Nucleus accumbens (tissue), 56 donors: ENCODE data around the gene CEACAM5.

ENCODE experiments used
- DNase-seq, 56 donors: peaks; one replicate each; lab custom pipeline; 2025; lab: John Stamatoyannopoulos, UW

CEACAM5 gene

DNA sequence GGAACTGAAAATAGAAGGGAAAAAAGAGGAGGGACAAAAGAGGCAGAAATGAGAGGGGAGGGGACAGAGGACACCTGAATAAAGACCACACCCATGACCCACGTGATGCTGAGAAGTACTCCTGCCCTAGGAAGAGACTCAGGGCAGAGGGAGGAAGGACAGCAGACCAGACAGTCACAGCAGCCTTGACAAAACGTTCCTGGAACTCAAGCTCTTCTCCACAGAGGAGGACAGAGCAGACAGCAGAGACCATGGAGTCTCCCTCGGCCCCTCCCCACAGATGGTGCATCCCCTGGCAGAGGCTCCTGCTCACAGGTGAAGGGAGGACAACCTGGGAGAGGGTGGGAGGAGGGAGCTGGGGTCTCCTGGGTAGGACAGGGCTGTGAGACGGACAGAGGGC, at the start of gene CEACAM5:
Gene CEACAM5, plus strand, starts transcription at position 146 of the 400 bp plus-strand sequence. Its CDS starts 106 bp downstream, at position 252.
- DNase-seq: no peak

DNA sequence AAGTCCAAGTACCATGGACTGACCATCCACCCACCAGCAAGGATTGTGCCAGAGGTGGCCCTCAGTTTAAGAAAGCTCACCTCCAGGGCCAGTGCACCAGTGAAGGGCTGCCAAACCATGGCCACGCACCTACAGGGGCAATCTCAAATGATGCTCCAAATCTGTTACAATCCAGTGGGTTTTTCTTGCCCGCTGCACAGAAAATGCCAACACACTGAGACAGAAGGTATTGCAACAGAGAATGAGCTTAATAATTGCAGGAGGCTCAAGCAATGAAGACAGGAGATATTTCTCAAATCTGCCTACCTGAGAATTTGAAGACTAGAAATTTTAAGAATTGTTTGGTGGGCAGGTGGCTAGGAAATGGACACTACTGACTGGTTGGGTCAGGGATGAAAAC, 42.4 kb upstream of the CEACAM5 start:
- no peak for DNase-seq

DNA sequence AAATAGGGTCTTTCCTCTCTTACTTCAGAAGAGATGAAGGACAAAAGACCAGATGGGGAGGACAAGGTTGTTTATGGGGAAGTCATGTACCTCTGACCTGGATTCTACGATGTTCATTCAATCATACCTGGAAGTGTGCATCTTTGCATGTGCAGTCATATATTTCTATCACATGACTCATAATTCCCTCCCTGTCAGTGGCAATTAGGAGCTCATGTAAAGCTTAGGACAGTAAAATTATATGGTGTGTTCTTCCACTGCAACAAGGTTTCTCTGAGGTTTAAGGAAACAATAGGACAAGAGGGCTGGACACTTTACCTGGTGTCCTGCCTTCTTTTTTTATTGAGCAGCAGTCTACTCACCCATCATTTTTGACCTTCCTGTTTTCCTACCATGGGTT, 40.1 kb upstream of the CEACAM5 start:
- DNase-seq: no peak

DNA sequence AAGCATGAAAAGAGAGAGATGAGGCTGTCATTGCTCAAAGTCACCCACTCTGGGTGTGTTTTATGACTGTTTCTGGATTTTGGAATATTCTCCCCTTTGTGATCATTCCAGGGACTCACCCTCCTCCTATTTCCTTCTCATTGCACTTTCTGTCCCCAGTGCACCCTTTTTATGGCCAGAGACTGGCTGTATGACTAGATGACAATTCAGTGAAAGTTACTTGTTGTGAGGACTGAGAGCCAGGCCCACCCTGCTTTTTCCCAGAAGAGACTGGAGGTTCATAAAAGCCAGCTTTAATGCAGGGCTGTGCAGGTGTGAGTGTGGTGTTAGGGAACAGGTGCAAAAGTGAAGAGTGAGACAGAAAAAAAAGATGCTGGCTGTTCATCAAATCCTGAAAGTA, 37.7 kb upstream of the CEACAM5 start:
- no peak for DNase-seq

DNA sequence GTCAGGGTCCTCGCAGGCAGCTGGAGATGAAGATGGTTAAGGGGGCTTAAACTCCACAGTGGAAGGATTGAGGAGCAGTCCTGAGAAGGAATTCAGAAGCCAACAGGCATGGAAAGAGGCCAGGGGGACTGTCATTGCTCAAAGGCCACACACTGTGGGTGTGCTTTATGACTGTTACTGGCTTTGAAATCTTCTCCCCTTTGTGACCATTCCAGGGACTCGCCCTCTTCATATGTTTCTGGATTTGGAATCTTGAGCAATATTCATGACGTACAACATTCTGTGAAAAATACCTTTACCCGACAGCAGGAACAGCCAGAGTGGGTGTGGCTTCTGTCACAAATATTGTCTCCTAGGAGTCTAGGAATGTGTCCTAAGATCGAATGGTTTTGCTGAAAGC, 36.9 kb upstream of the CEACAM5 start:
- no peak for DNase-seq

DNA sequence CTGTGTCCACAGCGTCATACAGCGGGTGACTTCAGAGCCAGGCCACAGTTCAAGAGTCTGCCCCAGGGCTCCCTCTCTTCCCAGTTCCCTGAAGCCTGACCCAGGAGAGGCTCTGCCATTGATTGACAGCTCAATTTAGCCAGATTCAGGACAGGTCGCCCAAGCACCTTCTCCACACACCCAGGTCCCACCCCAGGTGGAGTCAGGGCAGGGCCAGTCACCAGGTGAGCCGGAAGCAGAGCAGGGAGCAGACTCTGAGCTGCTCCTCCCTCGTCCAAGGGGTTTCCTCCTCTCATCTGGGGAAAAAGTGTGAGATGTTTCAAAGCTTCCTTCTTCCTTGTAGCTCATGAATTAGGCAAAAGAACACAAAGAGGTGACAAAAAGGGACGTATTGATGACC, 26.0 kb upstream of the CEACAM5 start:
- DNase-seq: no peak

DNA sequence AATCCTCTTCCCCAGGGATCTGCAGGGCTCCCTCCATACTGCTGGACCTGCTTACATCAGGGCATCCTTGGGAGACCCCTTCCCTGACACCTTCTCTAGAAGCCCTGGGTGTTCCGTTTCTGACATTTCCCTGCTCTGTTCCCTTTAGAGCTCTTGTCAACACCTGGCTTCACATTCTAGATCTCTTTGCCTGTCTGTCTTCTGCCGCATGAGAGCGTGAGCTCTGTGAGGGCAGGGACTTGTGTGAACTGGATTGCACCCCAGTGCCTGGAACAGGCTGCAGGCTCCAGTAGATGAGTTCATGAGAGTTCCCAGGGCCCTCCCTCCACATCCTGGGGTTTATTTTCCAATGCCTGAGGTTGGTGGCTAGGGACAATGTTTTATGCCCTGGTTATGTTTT, 21.0 kb upstream of the CEACAM5 start:
- DNase-seq: no peak

DNA sequence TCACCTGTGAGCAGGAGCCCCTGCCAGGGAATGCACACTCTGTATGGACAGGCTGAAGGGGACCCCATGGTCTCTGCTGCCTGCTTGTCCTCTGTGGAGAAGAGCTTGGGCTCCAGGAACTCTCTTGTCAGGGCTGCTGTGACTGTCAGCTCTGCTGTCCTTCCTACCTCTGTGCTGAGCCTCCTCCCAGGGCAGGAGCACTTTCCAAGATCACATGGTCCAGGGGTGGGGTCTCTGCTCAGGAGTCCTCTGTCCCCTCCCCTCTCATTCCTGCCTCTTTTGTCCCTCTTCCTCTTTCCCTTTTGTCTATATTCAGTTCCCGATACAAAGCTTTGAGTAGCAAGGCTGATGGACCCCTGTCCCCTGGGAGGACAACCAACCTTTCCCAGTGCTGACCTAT, 20.3 kb upstream of the CEACAM5 start, which contains the start of gene CEACAM7:
Gene CEACAM7, minus strand, starts transcription at position 173 of the 400 bp plus-strand sequence. Its CDS starts 105 bp downstream, at position 68.
- no peak for DNase-seq

DNA sequence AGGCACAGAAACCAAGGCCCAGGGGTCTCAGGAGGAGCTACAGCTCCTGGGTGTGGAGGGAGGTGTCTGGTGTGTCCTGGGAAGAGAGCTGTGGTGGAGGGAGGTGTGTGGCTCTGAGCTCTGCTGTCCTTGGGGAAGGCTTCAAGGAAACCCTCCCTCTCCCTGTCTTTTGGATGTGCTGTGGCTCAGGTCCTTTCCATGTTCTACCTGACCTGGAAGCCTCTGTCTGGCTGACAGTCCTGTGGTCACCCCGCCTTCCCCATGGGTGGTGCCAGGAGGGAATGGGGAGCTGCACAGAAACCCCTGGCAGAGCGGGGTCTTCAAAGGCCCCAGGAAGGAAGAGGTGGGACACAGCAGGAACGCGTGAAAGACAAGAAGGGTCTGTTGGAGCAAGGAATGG, 19.7 kb upstream of the CEACAM5 start:
- no peak for DNase-seq

DNA sequence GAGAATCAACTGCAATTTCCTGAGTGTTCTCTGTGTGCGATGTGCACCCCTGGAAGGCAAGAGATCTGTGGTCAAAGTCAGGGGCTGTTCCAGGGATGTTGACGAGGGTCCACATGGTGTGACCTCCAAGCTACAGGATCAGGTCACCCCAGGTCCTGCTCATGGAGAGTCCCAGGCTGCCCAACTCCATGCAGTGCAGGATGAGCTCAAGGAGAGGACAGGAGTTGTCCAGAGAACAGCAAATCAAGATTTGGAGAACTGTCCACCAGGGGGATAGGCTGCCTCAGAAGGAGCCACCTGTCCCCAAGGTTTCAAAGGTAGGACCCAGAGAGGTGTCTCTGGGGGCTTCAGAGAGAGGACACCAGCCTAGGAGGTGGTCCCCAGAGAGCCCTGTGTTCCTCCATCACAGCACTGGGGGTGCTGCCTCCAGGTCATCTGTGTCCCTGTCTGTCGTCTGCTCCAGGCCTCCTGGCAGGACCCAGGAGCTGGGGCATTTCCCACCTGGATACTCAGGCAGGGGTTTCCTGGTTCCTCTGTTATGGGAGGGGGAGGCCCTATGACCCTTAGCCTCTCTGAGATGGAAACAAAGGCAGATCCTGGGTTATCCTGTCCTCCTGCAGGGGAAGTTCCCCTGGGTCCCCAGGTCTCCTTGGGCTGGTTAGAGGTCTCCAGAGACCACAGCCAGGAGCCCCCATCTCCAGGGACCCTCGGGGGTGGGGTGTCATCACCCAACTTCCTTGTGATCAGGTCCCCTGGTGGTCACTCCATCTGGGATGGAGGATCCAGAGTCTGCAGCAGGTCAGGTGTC, 18.2 kb upstream of the CEACAM5 start:
- no peak for DNase-seq

DNA sequence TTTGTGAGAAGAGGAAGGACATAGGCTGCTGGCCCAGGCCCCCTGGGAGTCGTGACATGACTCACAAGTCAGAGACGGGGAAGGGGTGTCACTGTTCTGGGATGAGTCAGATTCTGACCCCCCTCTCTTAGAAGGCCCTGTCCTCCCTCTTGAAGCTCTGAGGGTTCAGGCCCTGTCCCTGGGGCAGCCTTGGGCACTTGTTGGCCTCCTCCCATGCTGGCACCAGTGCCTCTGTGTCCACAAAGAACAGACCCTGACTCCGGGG, 17.7 kb upstream of the CEACAM5 start:
- DNase-seq: no peak

DNA sequence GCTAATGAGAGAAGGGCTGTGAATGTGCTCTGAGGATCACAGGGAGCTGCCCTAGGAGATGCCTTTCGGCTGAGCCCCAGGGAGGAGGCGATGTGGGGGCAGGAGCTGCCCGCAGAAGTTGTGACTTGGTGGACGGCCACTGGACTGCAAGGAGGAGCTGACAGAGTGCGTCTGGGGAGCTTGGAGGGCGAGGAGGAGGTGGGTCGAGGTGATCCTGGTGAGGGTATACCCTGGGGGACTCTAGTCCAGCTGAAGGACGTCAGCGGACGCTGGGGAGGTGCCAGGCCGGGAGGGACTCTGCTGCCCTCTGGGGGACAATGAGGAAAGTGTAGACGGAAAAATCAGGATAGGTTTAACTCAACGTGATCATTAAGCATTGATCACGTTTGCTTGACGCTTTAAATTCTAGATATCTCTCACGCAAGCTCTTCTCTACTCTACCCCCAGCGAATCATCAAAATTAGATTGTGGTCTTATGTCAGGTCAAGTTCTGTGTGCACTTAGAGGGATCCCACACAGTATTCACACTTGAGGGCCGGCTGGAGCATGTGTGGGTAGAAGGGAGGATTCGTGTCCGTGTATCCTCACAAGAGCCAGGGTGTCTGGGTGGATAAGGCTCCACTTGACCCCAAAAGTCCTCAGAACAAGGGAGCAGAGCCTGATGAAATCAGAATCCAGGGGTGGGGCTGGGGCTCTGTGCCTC, 17.0 kb upstream of the CEACAM5 start:
- no peak for DNase-seq

DNA sequence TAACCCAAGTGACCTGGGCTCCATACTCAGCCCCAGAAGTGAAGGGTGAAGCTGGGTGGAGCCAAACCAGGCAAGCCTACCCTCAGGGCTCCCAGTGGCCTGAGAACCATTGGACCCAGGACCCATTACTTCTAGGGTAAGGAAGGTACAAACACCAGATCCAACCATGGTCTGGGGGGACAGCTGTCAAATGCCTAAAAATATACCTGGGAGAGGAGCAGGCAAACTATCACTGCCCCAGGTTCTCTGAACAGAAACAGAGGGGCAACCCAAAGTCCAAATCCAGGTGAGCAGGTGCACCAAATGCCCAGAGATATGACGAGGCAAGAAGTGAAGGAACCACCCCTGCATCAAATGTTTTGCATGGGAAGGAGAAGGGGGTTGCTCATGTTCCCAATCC, 14.2 kb upstream of the CEACAM5 start:
- DNase-seq: no peak

DNA sequence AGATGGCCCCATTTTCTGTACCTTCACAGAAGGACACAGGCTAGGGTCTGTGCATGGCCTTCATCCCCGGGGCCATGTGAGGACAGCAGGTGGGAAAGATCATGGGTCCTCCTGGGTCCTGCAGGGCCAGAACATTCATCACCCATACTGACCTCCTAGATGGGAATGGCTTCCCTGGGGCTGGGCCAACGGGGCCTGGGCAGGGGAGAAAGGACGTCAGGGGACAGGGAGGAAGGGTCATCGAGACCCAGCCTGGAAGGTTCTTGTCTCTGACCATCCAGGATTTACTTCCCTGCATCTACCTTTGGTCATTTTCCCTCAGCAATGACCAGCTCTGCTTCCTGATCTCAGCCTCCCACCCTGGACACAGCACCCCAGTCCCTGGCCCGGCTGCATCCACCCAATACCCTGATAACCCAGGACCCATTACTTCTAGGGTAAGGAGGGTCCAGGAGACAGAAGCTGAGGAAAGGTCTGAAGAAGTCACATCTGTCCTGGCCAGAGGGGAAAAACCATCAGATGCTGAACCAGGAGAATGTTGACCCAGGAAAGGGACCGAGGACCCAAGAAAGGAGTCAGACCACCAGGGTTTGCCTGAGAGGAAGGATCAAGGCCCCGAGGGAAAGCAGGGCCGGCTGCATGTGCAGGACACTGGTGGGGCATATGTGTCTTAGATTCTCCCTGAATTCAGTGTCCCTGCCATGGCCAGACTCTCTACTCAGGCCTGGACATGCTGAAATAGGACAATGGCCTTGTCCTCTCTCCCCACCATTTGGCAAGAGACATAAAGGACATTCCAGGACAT, 13.4 kb upstream of the CEACAM5 start:
- no peak for DNase-seq

DNA sequence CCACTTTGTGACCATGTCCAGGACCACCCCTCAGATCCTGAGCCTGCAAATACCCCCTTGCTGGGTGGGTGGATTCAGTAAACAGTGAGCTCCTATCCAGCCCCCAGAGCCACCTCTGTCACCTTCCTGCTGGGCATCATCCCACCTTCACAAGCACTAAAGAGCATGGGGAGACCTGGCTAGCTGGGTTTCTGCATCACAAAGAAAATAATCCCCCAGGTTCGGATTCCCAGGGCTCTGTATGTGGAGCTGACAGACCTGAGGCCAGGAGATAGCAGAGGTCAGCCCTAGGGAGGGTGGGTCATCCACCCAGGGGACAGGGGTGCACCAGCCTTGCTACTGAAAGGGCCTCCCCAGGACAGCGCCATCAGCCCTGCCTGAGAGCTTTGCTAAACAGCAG, 12.7 kb upstream of the CEACAM5 start:
- no peak for DNase-seq

DNA sequence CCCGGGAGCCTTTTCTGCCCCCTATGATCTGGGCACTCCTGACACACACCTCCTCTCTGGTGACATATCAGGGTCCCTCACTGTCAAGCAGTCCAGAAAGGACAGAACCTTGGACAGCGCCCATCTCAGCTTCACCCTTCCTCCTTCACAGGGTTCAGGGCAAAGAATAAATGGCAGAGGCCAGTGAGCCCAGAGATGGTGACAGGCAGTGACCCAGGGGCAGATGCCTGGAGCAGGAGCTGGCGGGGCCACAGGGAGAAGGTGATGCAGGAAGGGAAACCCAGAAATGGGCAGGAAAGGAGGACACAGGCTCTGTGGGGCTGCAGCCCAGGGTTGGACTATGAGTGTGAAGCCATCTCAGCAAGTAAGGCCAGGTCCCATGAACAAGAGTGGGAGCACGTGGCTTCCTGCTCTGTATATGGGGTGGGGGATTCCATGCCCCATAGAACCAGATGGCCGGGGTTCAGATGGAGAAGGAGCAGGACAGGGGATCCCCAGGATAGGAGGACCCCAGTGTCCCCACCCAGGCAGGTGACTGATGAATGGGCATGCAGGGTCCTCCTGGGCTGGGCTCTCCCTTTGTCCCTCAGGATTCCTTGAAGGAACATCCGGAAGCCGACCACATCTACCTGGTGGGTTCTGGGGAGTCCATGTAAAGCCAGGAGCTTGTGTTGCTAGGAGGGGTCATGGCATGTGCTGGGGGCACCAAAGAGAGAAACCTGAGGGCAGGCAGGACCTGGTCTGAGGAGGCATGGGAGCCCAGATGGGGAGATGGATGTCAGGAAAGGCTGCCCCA, 11.8 kb upstream of the CEACAM5 start:
- no peak for DNase-seq

DNA sequence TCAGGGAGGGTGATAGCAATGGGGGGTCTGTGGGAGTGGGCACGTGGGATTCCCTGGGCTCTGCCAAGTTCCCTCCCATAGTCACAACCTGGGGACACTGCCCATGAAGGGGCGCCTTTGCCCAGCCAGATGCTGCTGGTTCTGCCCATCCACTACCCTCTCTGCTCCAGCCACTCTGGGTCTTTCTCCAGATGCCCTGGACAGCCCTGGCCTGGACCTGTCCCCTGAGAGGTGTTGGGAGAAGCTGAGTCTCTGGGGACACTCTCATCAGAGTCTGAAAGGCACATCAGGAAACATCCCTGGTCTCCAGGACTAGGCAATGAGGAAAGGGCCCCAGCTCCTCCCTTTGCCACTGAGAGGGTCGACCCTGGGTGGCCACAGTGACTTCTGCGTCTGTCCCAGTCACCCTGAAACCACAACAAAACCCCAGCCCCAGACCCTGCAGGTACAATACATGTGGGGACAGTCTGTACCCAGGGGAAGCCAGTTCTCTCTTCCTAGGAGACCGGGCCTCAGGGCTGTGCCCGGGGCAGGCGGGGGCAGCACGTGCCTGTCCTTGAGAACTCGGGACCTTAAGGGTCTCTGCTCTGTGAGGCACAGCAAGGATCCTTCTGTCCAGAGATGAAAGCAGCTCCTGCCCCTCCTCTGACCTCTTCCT, 11.1 kb upstream of the CEACAM5 start:
- DNase-seq: no peak

DNA sequence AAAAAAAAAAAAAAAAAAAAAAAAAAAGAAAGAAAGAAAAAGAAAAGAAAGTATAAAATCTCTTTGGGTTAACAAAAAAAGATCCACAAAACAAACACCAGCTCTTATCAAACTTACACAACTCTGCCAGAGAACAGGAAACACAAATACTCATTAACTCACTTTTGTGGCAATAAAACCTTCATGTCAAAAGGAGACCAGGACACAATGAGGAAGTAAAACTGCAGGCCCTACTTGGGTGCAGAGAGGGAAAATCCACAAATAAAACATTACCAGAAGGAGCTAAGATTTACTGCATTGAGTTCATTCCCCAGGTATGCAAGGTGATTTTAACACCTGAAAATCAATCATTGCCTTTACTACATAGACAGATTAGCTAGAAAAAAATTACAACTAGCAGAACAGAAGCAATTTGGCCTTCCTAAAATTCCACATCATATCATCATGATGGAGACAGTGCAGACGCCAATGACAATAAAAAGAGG, 9.6 kb upstream of the CEACAM5 start:
- no peak for DNase-seq

DNA sequence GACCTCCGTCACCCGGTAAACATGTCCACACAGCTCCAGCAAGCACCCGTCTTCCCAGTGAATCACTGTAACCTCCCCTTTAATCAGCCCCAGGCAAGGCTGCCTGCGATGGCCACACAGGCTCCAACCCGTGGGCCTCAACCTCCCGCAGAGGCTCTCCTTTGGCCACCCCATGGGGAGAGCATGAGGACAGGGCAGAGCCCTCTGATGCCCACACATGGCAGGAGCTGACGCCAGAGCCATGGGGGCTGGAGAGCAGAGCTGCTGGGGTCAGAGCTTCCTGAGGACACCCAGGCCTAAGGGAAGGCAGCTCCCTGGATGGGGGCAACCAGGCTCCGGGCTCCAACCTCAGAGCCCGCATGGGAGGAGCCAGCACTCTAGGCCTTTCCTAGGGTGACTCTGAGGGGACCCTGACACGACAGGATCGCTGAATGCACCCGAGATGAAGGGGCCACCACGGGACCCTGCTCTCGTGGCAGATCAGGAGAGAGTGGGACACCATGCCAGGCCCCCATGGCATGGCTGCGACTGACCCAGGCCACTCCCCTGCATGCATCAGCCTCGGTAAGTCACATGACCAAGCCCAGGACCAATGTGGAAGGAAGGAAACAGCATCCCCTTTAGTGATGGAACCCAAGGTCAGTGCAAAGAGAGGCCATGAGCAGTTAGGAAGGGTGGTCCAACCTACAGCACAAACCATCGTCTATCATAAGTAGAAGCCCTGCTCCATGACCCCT, 9.0 kb upstream of the CEACAM5 start:
- no peak for DNase-seq
